Heart left ventricle (tissue), 16 donors: ENCODE measurements around the gene OPN3. TPM values are rescaled to one million over a fixed set of nuclear protein-coding genes. Genes with fewer than 3 reads are reported as not detected.

Experiments
- ATAC-seq, 4 donors: fragments of 200-7000 bp; cut with Tn5 transposase; one replicate each; pipeline ENCODE4 v1.9.1; 2020 to 2022; ENCODE audit warnings: moderate library complexity in 4 of 4, mild to moderate bottlenecking in 3 of 4, moderate number of reproducible peaks in 1 of 4
- DNase-seq, 5 donors: peaks; one replicate each; pipeline ENCODE4 v3.0.0-alpha.2; 2020
- H3K27ac ChIP-seq, 12 donors: fragments of 200-600 bp; sonication (generic) in 4 of 12; one replicate each; pipeline versions ENCODE4 v1.5.0 to v1.8.0; 2016 to 2022; ENCODE audit warnings: mild to moderate bottlenecking in 2 of 12
- H3K27me3 ChIP-seq, 9 donors: fragments of 200-600 bp; sonication (generic) in 2 of 9; one replicate each; pipeline versions ENCODE4 v1.5.1 to v1.8.0; 2016 to 2022; ENCODE audit warnings: mild to moderate bottlenecking in 3 of 9
- H3K36me3 ChIP-seq, 9 donors: fragments of 200-600 bp; sonication (generic) in 2 of 9; one replicate each; pipeline versions ENCODE4 v1.5.0 to v1.8.0; 2018 to 2022; ENCODE audit warnings: mild to moderate bottlenecking in 2 of 9
- H3K4me1 ChIP-seq, 12 donors: fragments of 200-600 bp; sonication (generic) in 4 of 12; one replicate each; pipeline versions ENCODE4 v1.5.0 to v1.8.0; 2016 to 2022; ENCODE audit warnings: mild to moderate bottlenecking in 3 of 12
- H3K4me3 ChIP-seq, 12 donors: fragments of 200-600 bp; sonication (generic) in 4 of 12; one replicate each; pipeline versions ENCODE4 v1.5.0 to v1.8.0; 2017 to 2022; ENCODE audit warnings: mild to moderate bottlenecking in 9 of 12, moderate library complexity in 4 of 12
- H3K9me3 ChIP-seq, 12 donors: fragments of 200-600 bp; sonication (generic) in 4 of 12; one replicate each; pipeline versions ENCODE4 v1.5.0 to v1.8.0; 2016 to 2022; ENCODE audit warnings: mild to moderate bottlenecking in 1 of 12
- POLR2A ChIP-seq, 2 donors: fragments of 450-650 bp; IDR thresholded peaks; one replicate each; pipeline ENCODE4 v1.6.1; 2017; ENCODE audit warnings: antibody characterized with exemption in 2 of 2, mild to moderate bottlenecking in 2 of 2, moderate library complexity in 2 of 2
- WGBS, 4 donors: extraction: QIAGEN DNeasy Blood & Tissue Kit in 2 of 4; methylation state at CpG; one replicate each; pipeline versions ENCODE4 v1.1.5 to v1.1.7; 2013 to 2018; 5-methylcytosine and 5-hydroxymethylcytosine counted together
- intact Hi-C, 10 donors: fragments of 100-400 bp; cut with DNase I; formaldehyde crosslinking; loops; one replicate each; pipeline versions ENCODE4 v1.11.1 to v1.14.2; 2022
- polyA plus RNA-seq, 2 donors: library from polyadenylated mRNA; stranded (reverse); fragments of 200-250 nt; gene quantifications; one replicate each; pipeline ENCODE4 v1.2.3, GENCODE V29; 2013
- total RNA-seq, 9 donors: library from RNA; depleted of rRNA in 2 of 9; stranded (reverse); fragments of >200 nt in 2 of 9; fragmentation: NEBNext Ultra II Directional in 3 of 9; extraction: Animal tissue kit (Norgen Biotek cat#: 25700) in 3 of 9; gene quantifications; one replicate each; pipeline versions ENCODE4 v1.1.0 to v1.2.4, GENCODE V29; 2016 to 2023
- TF ChIP-seq, protein P1 (sequence below), 12 donors: fragments of 200-600 bp; sonication (generic) in 4 of 12; IDR thresholded peaks; one replicate each; pipeline versions ENCODE4 v1.5.0 to v1.8.0; 2018 to 2022; ENCODE audit warnings: antibody characterized with exemption in 12 of 12, mild to moderate bottlenecking in 5 of 12
- donor health status: ischemic (EF 13 %, LVEDD 7.1; RV severe dilation, severe dysfunction).
- donor health status: healthy with polysubstance abuse.
- donor health status: DM: no; HTN: yes; CAD: no.
- donor health status: DM: no; HTN: no; CAD: no.
- donor health status: ischemic (EF 25% LVEDD 6.9; RV normal size, moderate dysfunction).
- donor health status: ischemic (EF 25% LVEDD 5.7; RV mildly dilated, moderate dysfunction).
- donor health status: healthy.
- donor health status: DM: yes; HTN: yes; CAD: no.
- donor health status: ischemic (EF 35%, LVEDD 5.7; RV mildly dilated, moderate dysfunction).
- donor health status: nonischemic (EF 11% LVEDD 7.7; RV severe dilation, severe dysfunction).
- donor health status: DM: yes; HTN: yes; CAD: no.
- donor health status: PGD.
- donor health status: ischemic (EF 29% LVEDD 5.4; RV normal size, mild dysfunction).
- donor health status: nonischemic (EF 23%, LVEDD 6.1; RV moderate dilation, normal function).

The OPN3 gene
- total and polyA plus RNA-seq, 11 donors: 3.5 to 13.6 (median 6.2) TPM

- TF ChIP-seq POLR2A (IDR thresholded peaks at IDR 0.05): no peak
- TF ChIP-seq, protein P1, sequence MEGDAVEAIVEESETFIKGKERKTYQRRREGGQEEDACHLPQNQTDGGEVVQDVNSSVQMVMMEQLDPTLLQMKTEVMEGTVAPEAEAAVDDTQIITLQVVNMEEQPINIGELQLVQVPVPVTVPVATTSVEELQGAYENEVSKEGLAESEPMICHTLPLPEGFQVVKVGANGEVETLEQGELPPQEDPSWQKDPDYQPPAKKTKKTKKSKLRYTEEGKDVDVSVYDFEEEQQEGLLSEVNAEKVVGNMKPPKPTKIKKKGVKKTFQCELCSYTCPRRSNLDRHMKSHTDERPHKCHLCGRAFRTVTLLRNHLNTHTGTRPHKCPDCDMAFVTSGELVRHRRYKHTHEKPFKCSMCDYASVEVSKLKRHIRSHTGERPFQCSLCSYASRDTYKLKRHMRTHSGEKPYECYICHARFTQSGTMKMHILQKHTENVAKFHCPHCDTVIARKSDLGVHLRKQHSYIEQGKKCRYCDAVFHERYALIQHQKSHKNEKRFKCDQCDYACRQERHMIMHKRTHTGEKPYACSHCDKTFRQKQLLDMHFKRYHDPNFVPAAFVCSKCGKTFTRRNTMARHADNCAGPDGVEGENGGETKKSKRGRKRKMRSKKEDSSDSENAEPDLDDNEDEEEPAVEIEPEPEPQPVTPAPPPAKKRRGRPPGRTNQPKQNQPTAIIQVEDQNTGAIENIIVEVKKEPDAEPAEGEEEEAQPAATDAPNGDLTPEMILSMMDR (IDR thresholded peaks at IDR 0.05): no peak
- intact Hi-C loops: loop anchor here in 1 of 10 donors (5.0 kb wide), 1 partner anchor 107 kb away; the partner anchor contains the start of gene KMO
- peak overlapping the region in 7 of 12 donors; percentile 30 to 84 (median 78) for H3K27ac ChIP-seq
- peaks cover 0 to 35% (median 10%) of the 10 kb centered on the region in 12 donors for H3K4me1 ChIP-seq
- no peaks in the 10 kb centered on the region for H3K27me3 ChIP-seq
- peak overlapping the region; percentile 73 to 98 (median 90) for H3K4me3 ChIP-seq
- peaks cover 0 to 14% (median 0%) of the 10 kb centered on the region in 9 donors for H3K36me3 ChIP-seq
- 14 to 19% (median 16%) methylated on average over 11 of the region's 11 CpGs for WGBS, 4 donors
- DNase-seq: no peak
- no peak for ATAC-seq
- H3K9me3 ChIP-seq: peaks cover 0 to 20% (median 0%) of the 10 kb centered on the region in 12 donors
Measured at GRCh38 chr1:241638909-241639622, 1.1 kb downstream of the OPN3 start.

- 77 to 81% (median 79%) methylated on average over 5 of the region's 5 CpGs for WGBS, 4 donors
- DNase-seq: no peak
Measured at GRCh38 chr1:241638099-241638682, 2.0 kb downstream of the OPN3 start.

GRCh38 chr1:241637604-241638003, 2.6 kb downstream of the OPN3 start:
- peaks cover 0 to 11% (median 0%) of the 10 kb centered on the region in 12 donors for H3K9me3 ChIP-seq
- intact Hi-C loops: loop anchor here in 1 of 10 donors (5.0 kb wide), 1 partner anchor 105 kb away; the partner anchor contains the start of gene KMO
- TF ChIP-seq POLR2A (IDR thresholded peaks at IDR 0.05): no peak
- TF ChIP-seq, protein P1 (IDR thresholded peaks at IDR 0.05): no peak
- H3K36me3 ChIP-seq: peaks cover 0 to 14% (median 0%) of the 10 kb centered on the region in 9 donors
- no peak for ATAC-seq
- H3K4me3 ChIP-seq: no peak overlapping the region
- 87 to 89% (median 88%) methylated on average over 4 of the region's 4 CpGs for WGBS, 4 donors
- no peaks in the 10 kb centered on the region for H3K27me3 ChIP-seq
- H3K27ac ChIP-seq: no peak overlapping the region
- peaks cover 0 to 35% (median 10%) of the 10 kb centered on the region in 12 donors for H3K4me1 ChIP-seq
- DNase-seq: no peak

More at GRCh38 chr1:241638099-241638682, 2.0 kb downstream of the OPN3 start:
- H3K27me3 ChIP-seq: no peaks in the 10 kb centered on the region
- H3K9me3 ChIP-seq: peaks cover 0 to 17% (median 0%) of the 10 kb centered on the region in 12 donors
- no peak overlapping the region for H3K27ac ChIP-seq
- no peak for ATAC-seq
- H3K36me3 ChIP-seq: peaks cover 0 to 14% (median 0%) of the 10 kb centered on the region in 9 donors
- intact Hi-C loops: loop anchor here in 1 of 10 donors (5.0 kb wide), 1 partner anchor 106 kb away; the partner anchor contains the start of gene KMO
- H3K4me1 ChIP-seq: peaks cover 0 to 35% (median 10%) of the 10 kb centered on the region in 12 donors
- no peak for TF ChIP-seq POLR2A (IDR thresholded peaks at IDR 0.05)
- TF ChIP-seq, protein P1 (IDR thresholded peaks at IDR 0.05): no peak
- H3K4me3 ChIP-seq: peak overlapping the region in 3 of 12 donors; percentile 1 to 98 (median 91)

GRCh38 chr1:241637046-241637590, 3.1 kb downstream of the OPN3 start:
- intact Hi-C loops: loop anchor here in 1 of 10 donors (5.0 kb wide), 1 partner anchor 105 kb away; the partner anchor contains the start of gene KMO
- TF ChIP-seq, protein P1 (IDR thresholded peaks at IDR 0.05): no peak
- TF ChIP-seq POLR2A (IDR thresholded peaks at IDR 0.05): no peak
- no peaks in the 10 kb centered on the region for H3K27me3 ChIP-seq
- DNase-seq: no peak
- H3K36me3 ChIP-seq: peaks cover 0 to 14% (median 0%) of the 10 kb centered on the region in 9 donors
- no peak for ATAC-seq
- H3K27ac ChIP-seq: no peak overlapping the region
- peaks cover 0 to 6% (median 0%) of the 10 kb centered on the region in 12 donors for H3K9me3 ChIP-seq
- no peak overlapping the region for H3K4me3 ChIP-seq
- H3K4me1 ChIP-seq: peaks cover 0 to 35% (median 10%) of the 10 kb centered on the region in 12 donors
